ENCODE data around the gene TPM2.
A peak's percentile ranks its signal among the peaks of the same experiment; 100 is the strongest.

The TPM2 gene

GRCh38 chr9:35689542-35690293, at the start of gene TPM2:
TPM2 (minus strand) TSS chr9:35689925; CDS start chr9:35689817, 108 bp downstream.
- DNase-seq (ENCODE audit: low read depth): peak; percentile 82

GRCh38 chr9:35738924-35739323, 49.2 kb upstream of the TPM2 start:
- DNase-seq (ENCODE audit: low read depth): no peak

DNA sequence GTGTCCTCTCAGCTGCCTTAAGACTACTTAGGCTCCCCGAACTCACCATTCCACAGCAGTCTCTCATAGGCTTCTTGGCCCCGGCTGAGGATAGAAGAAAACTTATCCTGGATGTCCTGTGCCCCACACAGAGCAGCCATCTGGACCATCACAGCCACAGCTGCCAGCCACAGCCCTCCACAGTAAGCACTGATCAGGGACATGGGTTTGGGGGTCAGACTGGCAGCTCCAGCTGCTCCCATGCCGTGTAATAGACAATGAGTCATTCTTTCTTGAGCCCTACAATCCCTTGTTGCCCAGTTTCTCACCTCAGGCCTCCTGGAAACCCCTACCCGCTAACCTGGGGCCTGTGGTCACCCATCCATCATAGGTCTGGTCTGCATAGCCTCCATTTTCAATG, 48.5 kb upstream of the TPM2 start:
- no peak for DNase-seq (ENCODE audit: low read depth)

DNA sequence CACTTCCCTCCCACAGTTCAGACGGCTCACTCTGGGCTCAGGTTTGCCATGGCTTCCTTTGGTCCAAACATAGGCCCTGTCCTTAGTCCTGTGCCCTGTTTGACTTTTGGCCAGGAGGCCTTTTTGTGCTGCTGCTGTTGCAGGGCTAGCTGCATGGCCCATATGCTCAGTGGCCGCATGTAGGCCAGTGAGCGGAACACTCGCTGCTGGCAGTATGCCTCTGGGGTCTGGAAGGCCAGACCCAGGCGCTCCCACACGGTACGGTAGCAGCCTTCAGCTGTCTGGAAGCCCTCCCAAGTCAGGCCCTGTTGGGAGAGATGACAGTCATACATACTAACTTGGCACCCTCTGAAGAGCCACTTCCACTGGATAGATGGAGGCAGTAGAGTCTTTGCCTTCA, 47.4 kb upstream of the TPM2 start:
- no peak for DNase-seq (ENCODE audit: low read depth)

DNA sequence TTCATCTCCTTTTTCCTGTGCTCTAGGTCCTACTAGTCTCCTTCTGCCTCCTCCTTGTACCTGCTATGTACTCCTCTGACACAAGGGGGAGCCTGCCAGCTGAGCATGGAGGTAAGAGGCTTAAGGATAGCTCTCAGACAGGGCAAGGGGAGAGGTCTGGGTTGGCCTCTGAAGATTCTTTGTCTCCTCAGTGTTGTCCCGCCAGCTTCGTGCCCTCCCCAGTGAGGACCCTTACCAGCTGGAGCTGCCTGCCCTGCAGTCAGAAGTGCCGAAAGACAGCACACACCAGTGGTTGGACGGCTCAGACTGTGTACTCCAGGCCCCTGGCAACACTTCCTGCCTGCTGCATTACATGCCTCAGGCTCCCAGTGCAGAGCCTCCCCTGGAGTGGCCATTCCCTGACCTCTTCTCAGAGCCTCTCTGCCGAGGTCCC, 46.5 kb upstream of the TPM2 start:
- DNase-seq (ENCODE audit: low read depth): peak; percentile 86

DNA sequence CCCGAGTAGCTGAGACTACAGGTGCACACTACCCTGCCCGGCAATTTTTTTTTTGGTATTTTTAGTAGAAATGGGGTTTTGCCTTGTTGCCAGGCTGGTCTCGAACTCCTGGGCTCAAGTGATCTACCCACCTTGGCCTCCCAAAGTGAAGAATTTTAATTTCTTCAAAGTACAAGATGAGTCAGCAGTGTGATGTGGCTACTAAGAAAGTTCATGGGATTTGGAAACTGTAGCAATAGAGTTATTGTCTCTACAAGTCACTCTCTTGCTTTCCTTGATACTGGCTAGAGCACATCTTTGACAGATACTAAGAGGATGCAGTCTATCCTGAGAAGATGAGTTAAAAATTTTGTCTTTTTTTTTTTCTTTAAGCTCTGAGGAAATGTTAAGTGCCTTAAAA, 44.4 kb upstream of the TPM2 start:
- DNase-seq (ENCODE audit: low read depth): peak; percentile 41

DNA sequence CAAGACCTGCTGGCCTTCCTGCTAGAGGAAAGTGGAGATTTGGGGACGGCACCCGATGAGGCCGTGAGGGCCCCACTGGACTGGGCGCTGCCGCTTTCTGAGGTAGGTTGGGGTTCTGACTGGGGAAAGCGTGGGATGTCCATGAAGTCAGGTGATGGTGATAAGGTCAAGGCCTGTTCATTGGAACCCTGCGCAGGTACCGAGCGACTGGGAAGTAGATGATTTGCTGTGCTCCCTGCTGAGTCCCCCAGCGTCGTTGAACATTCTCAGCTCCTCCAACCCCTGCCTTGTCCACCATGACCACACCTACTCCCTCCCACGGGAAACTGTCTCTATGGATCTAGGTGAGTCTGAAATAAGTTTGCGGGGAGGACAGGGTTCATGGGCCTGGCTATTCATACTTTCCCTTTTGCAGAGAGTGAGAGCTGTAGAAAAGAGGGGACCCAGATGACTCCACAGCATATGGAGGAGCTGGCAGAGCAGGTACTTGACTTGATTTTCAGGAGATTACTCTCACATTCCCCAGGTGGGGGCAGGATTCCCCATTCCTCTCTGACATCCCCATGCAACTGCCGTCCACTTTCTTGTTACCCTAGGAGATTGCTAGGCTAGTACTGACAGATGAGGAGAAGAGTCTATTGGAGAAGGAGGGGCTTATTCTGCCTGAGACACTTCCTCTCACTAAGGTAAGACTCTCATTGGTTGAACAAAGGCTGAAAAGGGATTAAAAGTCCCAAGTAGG, 43.2 kb upstream of the TPM2 start:
- peak; percentile 84 for DNase-seq (ENCODE audit: low read depth)

GRCh38 chr9:35732185-35732799, 42.6 kb upstream of the TPM2 start, which contains the start of the genes CREB3 and TLN1:
CREB3 (plus strand) TSS chr9:35732666; CDS start chr9:35732773, 107 bp downstream.
TLN1 (minus strand) TSS chr9:35732195; CDS start chr9:35725694, 6,501 bp downstream.
- DNase-seq (ENCODE audit: low read depth): peak; percentile 99

DNA sequence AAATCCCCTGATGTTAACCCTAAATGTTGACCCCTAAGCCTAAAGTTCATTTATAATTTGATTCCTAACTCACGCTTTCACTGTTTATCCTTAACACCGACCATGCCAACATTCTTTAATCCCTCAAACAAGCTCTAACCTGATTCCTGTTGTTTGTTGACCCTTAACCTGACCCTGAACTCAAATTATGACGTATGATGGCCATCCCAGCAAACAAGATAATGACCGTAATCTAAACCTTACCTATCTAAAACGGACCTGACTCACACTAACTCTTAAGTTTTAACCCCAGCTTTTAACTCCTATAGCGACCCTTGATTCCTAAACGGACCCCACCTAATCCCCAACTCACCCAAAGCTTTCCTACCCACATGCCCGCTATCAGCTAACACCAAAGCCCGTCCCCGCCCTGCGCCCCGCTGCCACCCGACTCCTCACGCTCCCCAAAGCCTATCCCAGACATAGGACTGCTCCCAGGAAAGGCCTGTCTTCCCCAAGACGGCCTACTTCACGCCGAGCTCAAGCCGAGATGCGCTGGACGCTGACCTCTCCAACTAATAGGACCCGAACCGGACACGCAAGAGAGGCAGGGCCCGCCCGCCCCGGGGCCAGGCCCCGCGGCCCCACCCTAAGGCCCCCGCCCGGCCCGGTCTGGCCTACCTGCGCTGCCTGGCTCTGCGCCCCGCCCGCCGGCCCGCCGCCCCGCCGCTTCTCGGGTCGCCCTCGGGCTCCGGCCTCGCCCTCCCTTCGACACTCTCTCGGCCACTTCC, 41.9 kb upstream of the TPM2 start:
- DNase-seq (ENCODE audit: low read depth): no peak

DNA sequence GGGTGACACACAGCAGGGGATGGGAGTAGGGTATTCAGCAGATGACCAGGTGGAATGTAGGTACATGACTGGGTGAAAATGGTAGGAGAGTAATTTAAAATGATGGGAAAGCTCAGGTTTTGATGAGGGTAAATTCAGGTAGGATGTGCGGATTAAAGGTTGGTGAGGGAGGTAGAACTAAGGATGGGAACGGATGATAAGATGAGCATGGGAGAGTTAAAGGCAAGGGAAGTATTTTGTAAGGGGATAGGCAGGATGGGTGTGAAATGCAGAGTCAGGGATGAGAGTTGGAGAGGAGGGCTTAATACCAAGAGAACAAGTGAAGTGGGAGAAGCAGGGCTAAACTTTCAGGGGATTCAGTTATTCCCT, 40.7 kb upstream of the TPM2 start:
- no peak for DNase-seq (ENCODE audit: low read depth)

DNA sequence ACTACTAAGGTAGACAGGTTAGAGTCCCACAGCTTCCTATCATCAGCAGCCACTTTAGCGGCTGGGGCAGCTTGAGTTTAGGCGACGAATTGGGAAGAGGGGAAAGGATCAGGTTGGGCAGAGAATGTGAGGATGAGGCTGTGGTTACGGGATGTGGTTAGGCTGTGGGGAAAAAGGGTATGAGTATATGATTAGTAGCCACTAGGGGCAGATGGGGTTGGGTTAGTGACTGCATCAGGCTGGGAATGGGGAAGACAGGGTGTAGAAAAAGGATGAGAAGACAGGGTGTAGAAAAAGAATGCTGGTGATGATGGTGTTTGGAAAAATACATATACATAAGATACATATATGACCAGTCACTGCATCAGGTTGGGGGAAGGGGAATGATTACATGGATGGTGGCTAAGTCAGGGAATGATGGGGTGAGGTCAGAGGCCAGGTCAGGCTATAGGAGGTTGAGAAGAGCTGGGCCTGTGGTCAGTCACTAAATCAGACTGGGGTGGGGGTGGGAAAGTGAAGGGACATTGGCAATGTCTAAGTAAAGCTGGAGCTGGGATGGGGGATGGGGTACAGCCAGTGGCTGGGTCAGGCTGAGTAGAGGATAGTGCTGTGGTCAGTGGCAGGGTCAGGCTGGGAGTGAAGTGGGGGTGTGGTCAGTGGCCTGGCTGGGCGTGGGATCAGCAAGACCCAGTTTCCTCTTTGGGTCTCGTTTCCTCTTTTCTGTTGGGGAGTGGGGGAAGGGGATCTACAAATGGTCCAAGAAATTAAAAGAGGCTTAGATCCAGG, 40.2 kb upstream of the TPM2 start:
- peak; percentile 96 for DNase-seq (ENCODE audit: low read depth)

GRCh38 chr9:35729101-35729500, 39.4 kb upstream of the TPM2 start:
- peak; percentile 22 for DNase-seq (ENCODE audit: low read depth)

DNA sequence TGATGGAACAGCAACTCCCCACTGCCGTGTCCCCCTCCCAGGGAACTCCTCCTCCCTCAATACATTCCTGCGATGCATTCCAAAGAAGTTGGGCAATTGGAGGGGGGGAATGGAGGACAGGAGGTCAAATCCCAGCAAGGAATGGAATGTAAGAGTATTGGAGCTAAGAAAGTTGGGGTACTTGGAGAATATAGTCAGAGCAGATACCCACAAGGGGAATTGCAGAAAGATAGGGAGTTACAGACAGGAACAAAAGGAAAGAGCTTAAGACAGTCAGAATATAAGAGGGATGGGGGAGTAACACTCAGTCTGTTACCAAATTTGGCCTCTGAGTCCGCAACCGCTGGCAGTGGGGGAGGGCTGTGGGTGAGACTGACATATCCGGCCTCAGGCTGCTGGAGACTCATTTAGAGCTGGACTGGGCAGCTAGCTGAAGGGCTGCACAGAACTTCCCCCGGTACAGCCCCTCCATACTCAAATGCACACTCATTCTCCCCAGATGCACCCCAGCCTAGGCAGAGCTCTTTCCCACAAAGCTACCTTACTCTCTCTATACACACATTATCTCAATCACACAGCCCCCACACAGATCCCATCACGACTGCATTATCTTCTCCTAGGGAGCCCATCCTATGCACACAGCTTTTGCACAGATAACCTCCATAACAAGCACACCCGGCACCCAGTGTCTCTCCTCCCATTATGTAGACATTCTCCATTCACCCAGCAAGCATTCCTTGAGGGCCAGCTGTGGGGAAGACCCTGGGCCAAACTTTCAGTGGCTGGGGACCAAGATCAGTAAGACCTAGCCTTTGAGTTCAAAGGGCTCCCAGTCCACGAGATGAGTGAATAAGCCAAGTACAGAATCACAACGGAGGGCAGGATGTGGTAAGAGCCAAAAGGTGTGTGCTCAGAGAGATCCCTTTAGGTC, 38.6 kb upstream of the TPM2 start:
- DNase-seq (ENCODE audit: low read depth): peak; percentile 88

DNA sequence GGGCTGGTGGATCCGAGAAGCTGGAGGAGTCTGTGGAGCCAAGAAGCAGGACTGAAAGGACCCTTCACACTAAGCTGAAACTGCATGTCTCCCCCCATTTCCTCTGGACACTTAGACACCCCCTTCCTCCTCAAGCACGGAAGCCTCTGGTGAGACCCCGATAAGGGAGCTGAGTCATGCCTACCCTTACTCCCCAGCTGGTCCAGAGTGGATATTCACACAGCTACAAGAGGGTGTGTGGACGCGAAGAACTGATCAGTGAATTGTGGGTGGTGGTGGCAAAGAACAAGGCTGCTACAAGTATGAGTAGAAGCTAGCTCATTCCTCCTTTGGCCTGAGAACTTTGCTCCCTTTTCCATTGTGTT, 37.9 kb upstream of the TPM2 start:
- DNase-seq (ENCODE audit: low read depth): no peak

- DNase-seq (ENCODE audit: low read depth): peak; percentile 43
Measured at GRCh38 chr9:35726931-35727330, 37.2 kb upstream of the TPM2 start.

GRCh38 chr9:35725362-35725761, 35.6 kb upstream of the TPM2 start:
- DNase-seq (ENCODE audit: low read depth): no peak

DNA sequence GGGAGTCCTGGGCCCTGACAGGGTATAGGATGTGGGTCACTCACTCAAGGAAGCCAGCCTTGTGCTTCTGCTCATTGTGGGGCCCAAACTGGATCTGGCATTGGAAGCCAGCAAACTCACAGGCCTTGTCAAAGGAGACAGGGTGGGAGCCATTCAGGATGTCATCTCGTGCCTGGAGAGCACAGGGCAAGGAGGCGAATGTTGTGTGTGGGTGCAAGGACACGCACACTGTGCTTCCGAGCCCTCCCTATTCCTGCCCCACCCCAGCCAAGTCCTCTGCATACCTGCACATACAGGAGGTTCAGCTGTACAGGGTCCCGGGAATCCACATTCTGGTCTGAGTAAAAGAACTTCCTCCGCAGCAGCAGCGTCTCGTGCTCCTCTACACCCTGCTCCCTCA, 34.2 kb upstream of the TPM2 start:
- DNase-seq (ENCODE audit: low read depth): no peak

GRCh38 chr9:35723426-35723825, 33.7 kb upstream of the TPM2 start:
- DNase-seq (ENCODE audit: low read depth): no peak

GRCh38 chr9:35719546-35719945, 29.8 kb upstream of the TPM2 start:
- DNase-seq (ENCODE audit: low read depth): no peak

Data from ELR (cell line).